ENCODE results near the gene ADAMTSL1.

Gene ADAMTSL1

GRCh38 chr9:18632632-18633403 lies 158.9 kb downstream of the ADAMTSL1 start:
- Histone ChIP-seq H3K4me1 (ENCODE audit: control insufficient read depth in 5 of 5, insufficient read depth in 5 of 5, low read length in 5 of 5) (peaks cover 0 to 10% (median 0%) of the 10 kb centered on the region in 5 donors), H3K27ac (ENCODE audit: low read depth, low read length) (no peak overlapping the region), H3K27me3 (ENCODE audit: control insufficient read depth in 5 of 5, insufficient read depth in 4 of 5, low read length in 5 of 5) (no peaks in the 10 kb centered on the region), H3K9ac (ENCODE audit: low read length in 5 of 5) (no peak overlapping the region), H3K4me3 (ENCODE audit: low read depth in 1 of 5, low read length in 5 of 5) (no peak overlapping the region), H3K36me3 (ENCODE audit: control insufficient read depth in 5 of 5, insufficient read depth in 5 of 5, low read length in 5 of 5) (no peaks in the 10 kb centered on the region), H3K9me3 (ENCODE audit: control insufficient read depth in 5 of 5, low read length in 5 of 5) (peaks cover 0 to 3% (median 0%) of the 10 kb centered on the region in 5 donors)

- peaks cover 0 to 6% (median 0%) of the 10 kb centered on the region in 5 donors for H3K4me1 ChIP-seq (ENCODE audit: control insufficient read depth in 5 of 5, insufficient read depth in 5 of 5, low read length in 5 of 5)
- no peaks in the 10 kb centered on the region for H3K27me3 ChIP-seq (ENCODE audit: control insufficient read depth in 5 of 5, insufficient read depth in 4 of 5, low read length in 5 of 5)
- no peak overlapping the region for H3K9ac ChIP-seq (ENCODE audit: low read length in 5 of 5)
These were observed 162.8 kb downstream of the ADAMTSL1 start for GRCh38 chr9:18636781-18637180.

GRCh38 chr9:18638371-18639249 lies 164.7 kb downstream of the ADAMTSL1 start:
- Histone ChIP-seq H3K4me3 (ENCODE audit: low read depth in 1 of 5, low read length in 5 of 5) (no peak overlapping the region), H3K36me3 (ENCODE audit: control insufficient read depth in 5 of 5, insufficient read depth in 5 of 5, low read length in 5 of 5) (no peaks in the 10 kb centered on the region), H3K27ac (ENCODE audit: low read depth, low read length) (no peak overlapping the region), H3K4me1 (ENCODE audit: control insufficient read depth in 5 of 5, insufficient read depth in 5 of 5, low read length in 5 of 5) (no peaks in the 10 kb centered on the region), H3K9me3 (ENCODE audit: control insufficient read depth in 5 of 5, low read length in 5 of 5) (no peaks in the 10 kb centered on the region), H3K9ac (ENCODE audit: low read length in 5 of 5) (no peak overlapping the region), H3K27me3 (ENCODE audit: control insufficient read depth in 5 of 5, insufficient read depth in 4 of 5, low read length in 5 of 5) (no peaks in the 10 kb centered on the region)

More at GRCh38 chr9:18636781-18637180, 162.8 kb downstream of the ADAMTSL1 start:
- Histone ChIP-seq H3K4me3 (ENCODE audit: low read depth in 1 of 5, low read length in 5 of 5) (no peak overlapping the region), H3K9me3 (ENCODE audit: control insufficient read depth in 5 of 5, low read length in 5 of 5) (no peaks in the 10 kb centered on the region), H3K36me3 (ENCODE audit: control insufficient read depth in 5 of 5, insufficient read depth in 5 of 5, low read length in 5 of 5) (no peaks in the 10 kb centered on the region), H3K27ac (ENCODE audit: low read depth, low read length) (no peak overlapping the region)

GRCh38 chr9:18639911-18640310 lies 166.0 kb downstream of the ADAMTSL1 start:
- Histone ChIP-seq H3K9ac (ENCODE audit: low read length in 5 of 5) (no peak overlapping the region), H3K36me3 (ENCODE audit: control insufficient read depth in 5 of 5, insufficient read depth in 5 of 5, low read length in 5 of 5) (no peaks in the 10 kb centered on the region), H3K9me3 (ENCODE audit: control insufficient read depth in 5 of 5, low read length in 5 of 5) (no peaks in the 10 kb centered on the region), H3K27me3 (ENCODE audit: control insufficient read depth in 5 of 5, insufficient read depth in 4 of 5, low read length in 5 of 5) (no peaks in the 10 kb centered on the region), H3K27ac (ENCODE audit: low read depth, low read length) (no peak overlapping the region), H3K4me3 (ENCODE audit: low read depth in 1 of 5, low read length in 5 of 5) (no peak overlapping the region), H3K4me1 (ENCODE audit: control insufficient read depth in 5 of 5, insufficient read depth in 5 of 5, low read length in 5 of 5) (no peaks in the 10 kb centered on the region)

- Histone ChIP-seq H3K36me3 (ENCODE audit: control insufficient read depth in 5 of 5, insufficient read depth in 5 of 5, low read length in 5 of 5) (no peaks in the 10 kb centered on the region), H3K27me3 (ENCODE audit: control insufficient read depth in 5 of 5, insufficient read depth in 4 of 5, low read length in 5 of 5) (no peaks in the 10 kb centered on the region), H3K4me3 (ENCODE audit: low read depth in 1 of 5, low read length in 5 of 5) (no peak overlapping the region), H3K9me3 (ENCODE audit: control insufficient read depth in 5 of 5, low read length in 5 of 5) (no peaks in the 10 kb centered on the region), H3K4me1 (ENCODE audit: control insufficient read depth in 5 of 5, insufficient read depth in 5 of 5, low read length in 5 of 5) (no peaks in the 10 kb centered on the region), H3K27ac (ENCODE audit: low read depth, low read length) (no peak overlapping the region), H3K9ac (ENCODE audit: low read length in 5 of 5) (no peak overlapping the region)
These were observed 185.1 kb downstream of the ADAMTSL1 start for GRCh38 chr9:18658804-18659705.

GRCh38 chr9:18660001-18660400 lies 186.0 kb downstream of the ADAMTSL1 start:
- Histone ChIP-seq H3K27ac (ENCODE audit: low read depth, low read length) (no peak overlapping the region), H3K27me3 (ENCODE audit: control insufficient read depth in 5 of 5, insufficient read depth in 4 of 5, low read length in 5 of 5) (no peaks in the 10 kb centered on the region), H3K9me3 (ENCODE audit: control insufficient read depth in 5 of 5, low read length in 5 of 5) (no peaks in the 10 kb centered on the region), H3K9ac (ENCODE audit: low read length in 5 of 5) (no peak overlapping the region), H3K4me3 (ENCODE audit: low read depth in 1 of 5, low read length in 5 of 5) (no peak overlapping the region), H3K36me3 (ENCODE audit: control insufficient read depth in 5 of 5, insufficient read depth in 5 of 5, low read length in 5 of 5) (no peaks in the 10 kb centered on the region), H3K4me1 (ENCODE audit: control insufficient read depth in 5 of 5, insufficient read depth in 5 of 5, low read length in 5 of 5) (no peaks in the 10 kb centered on the region)

- no peaks in the 10 kb centered on the region for H3K36me3 ChIP-seq (ENCODE audit: control insufficient read depth in 5 of 5, insufficient read depth in 5 of 5, low read length in 5 of 5)
- H3K27me3 ChIP-seq (ENCODE audit: control insufficient read depth in 5 of 5, insufficient read depth in 4 of 5, low read length in 5 of 5), result no peaks in the 10 kb centered on the region
- H3K9me3 ChIP-seq (ENCODE audit: control insufficient read depth in 5 of 5, low read length in 5 of 5), result no peaks in the 10 kb centered on the region
- no peak overlapping the region for H3K4me3 ChIP-seq (ENCODE audit: low read depth in 1 of 5, low read length in 5 of 5)
- no peak overlapping the region for H3K27ac ChIP-seq (ENCODE audit: low read depth, low read length)
- peaks cover 2 to 16% (median 14%) of the 10 kb centered on the region in 5 donors for H3K4me1 ChIP-seq (ENCODE audit: control insufficient read depth in 5 of 5, insufficient read depth in 5 of 5, low read length in 5 of 5)
- peak overlapping the region in 1 of 5 donors; percentile 20 for H3K9ac ChIP-seq (ENCODE audit: low read length in 5 of 5)
These were observed 188.4 kb downstream of the ADAMTSL1 start for GRCh38 chr9:18662320-18662719.

- Histone ChIP-seq H3K27me3 (ENCODE audit: control insufficient read depth in 5 of 5, insufficient read depth in 4 of 5, low read length in 5 of 5) (no peaks in the 10 kb centered on the region), H3K9ac (ENCODE audit: low read length in 5 of 5) (no peak overlapping the region), H3K36me3 (ENCODE audit: control insufficient read depth in 5 of 5, insufficient read depth in 5 of 5, low read length in 5 of 5) (no peaks in the 10 kb centered on the region), H3K9me3 (ENCODE audit: control insufficient read depth in 5 of 5, low read length in 5 of 5) (no peaks in the 10 kb centered on the region), H3K27ac (ENCODE audit: low read depth, low read length) (peak overlapping the region; percentile 66), H3K4me3 (ENCODE audit: low read depth in 1 of 5, low read length in 5 of 5) (no peak overlapping the region), H3K4me1 (ENCODE audit: control insufficient read depth in 5 of 5, insufficient read depth in 5 of 5, low read length in 5 of 5) (peaks cover 2 to 23% (median 18%) of the 10 kb centered on the region in 5 donors)
These were observed 192.0 kb downstream of the ADAMTSL1 start for GRCh38 chr9:18665947-18666346.

- Histone ChIP-seq H3K27me3 (ENCODE audit: control insufficient read depth in 5 of 5, insufficient read depth in 4 of 5, low read length in 5 of 5) (no peaks in the 10 kb centered on the region), H3K4me1 (ENCODE audit: control insufficient read depth in 5 of 5, insufficient read depth in 5 of 5, low read length in 5 of 5) (peaks cover 2 to 23% (median 18%) of the 10 kb centered on the region in 5 donors), H3K9ac (ENCODE audit: low read length in 5 of 5) (peak overlapping the region in 1 of 5 donors; percentile 22), H3K27ac (ENCODE audit: low read depth, low read length) (peak overlapping the region; percentile 66), H3K36me3 (ENCODE audit: control insufficient read depth in 5 of 5, insufficient read depth in 5 of 5, low read length in 5 of 5) (no peaks in the 10 kb centered on the region), H3K9me3 (ENCODE audit: control insufficient read depth in 5 of 5, low read length in 5 of 5) (no peaks in the 10 kb centered on the region), H3K4me3 (ENCODE audit: low read depth in 1 of 5, low read length in 5 of 5) (no peak overlapping the region)
These were observed 192.4 kb downstream of the ADAMTSL1 start for GRCh38 chr9:18666348-18666747.

Measured in subcutaneous abdominal adipose tissue (tissue), 5 donors.